ENCODE measurements around the gene DSCAML1. TPM values are rescaled to one million over a fixed set of nuclear protein-coding genes. Genes with fewer than 3 reads are reported as not detected.

Gene DSCAML1
- total RNA-seq, 1 experiment from 2014 or later, result 0.90 TPM

DNA sequence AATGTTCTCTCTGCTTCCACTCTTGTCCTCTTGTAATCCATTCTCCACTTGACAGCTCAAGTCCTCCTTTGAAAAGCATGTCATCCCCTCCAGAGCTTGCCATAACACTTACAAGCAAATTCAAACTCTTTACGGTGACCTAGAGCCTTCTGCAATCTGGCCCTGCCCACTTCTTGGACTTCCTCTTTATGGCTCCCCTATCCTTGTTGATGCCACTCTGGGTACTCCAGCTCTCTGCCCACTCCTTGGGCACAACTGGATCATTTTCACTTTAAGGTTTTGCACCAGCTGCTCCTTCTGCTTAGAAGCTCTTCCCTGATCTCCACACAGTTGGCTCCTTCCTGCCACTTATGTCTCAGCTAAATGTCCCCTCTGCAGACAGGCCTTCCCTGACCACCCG lies 217.9 kb downstream of the DSCAML1 start:
- Mint-ChIP-seq H3K4me3 (no peak overlapping the region), H3K27me3 (ENCODE audit: low read depth) (no peaks in the 10 kb centered on the region), H3K36me3 (no peaks in the 10 kb centered on the region), H3K4me1 (peaks cover 24% of the 10 kb centered on the region), H3K27ac (no peak overlapping the region), H3K9me3 (no peaks in the 10 kb centered on the region)
- CTCF ChIA-PET, result interaction anchor here (1.0 to 1.6 kb wide), 3 partner anchors 35 to 153 kb away, joined by 3 to 6 read pairs (median 3); no protein-coding TSS in a partner anchor
- DNase-seq (ENCODE audit: low spot score), result no peak
- ATAC-seq, result no peak
- TF ChIP-seq RORB (CRISPR knock-in tag; IDR thresholded peaks at IDR 0.05) (no peak), RELA (CRISPR knock-in tag; IDR thresholded peaks at IDR 0.05; ENCODE audit: borderline replicate concordance) (no peak), ATF1 (CRISPR knock-in tag; IDR thresholded peaks at IDR 0.05) (no peak), NFYB (CRISPR knock-in tag; conservative IDR thresholded peaks at IDR 0.05; ENCODE audit: low read depth) (no peak), NR3C1 (CRISPR knock-in tag; conservative IDR thresholded peaks at IDR 0.05; ENCODE audit: low read depth) (no peak), TEAD4 (CRISPR knock-in tag; IDR thresholded peaks at IDR 0.05) (no peak), NR2C2 (CRISPR knock-in tag; IDR thresholded peaks at IDR 0.05) (no peak)
- POLR2A ChIA-PET, result interaction anchor here (1.1 kb wide), 1 partner anchor 28 kb away, joined by 3 read pairs; no protein-coding TSS in a partner anchor

DNA sequence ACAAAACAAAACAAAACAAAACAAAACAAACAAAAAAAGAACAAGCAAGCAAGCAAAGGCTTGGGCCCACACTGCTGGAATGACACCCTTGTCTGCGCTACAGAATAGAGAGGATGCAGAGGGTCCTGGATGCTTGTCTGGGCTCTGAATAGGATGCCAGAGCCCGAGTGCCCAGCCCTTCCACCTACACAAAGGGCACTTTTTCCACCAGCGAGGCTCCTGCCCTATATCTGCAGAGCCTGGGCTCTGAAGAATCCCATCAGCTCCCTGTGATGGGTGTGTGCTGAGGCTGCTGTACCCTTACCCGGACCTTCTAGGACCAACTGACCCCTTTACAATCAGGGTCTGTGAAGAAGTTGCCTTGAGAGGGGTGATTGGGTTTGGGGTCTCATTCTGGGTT lies 221.2 kb downstream of the DSCAML1 start:
- ChIA-PET CTCF (interaction anchor here (1.5 kb wide), 1 partner anchor 234 kb away, joined by 3 read pairs; no protein-coding TSS in a partner anchor), POLR2A (no interaction called here)
- Mint-ChIP-seq H3K27ac (no peak overlapping the region), H3K36me3 (no peaks in the 10 kb centered on the region), H3K9me3 (no peaks in the 10 kb centered on the region), H3K27me3 (ENCODE audit: low read depth) (no peaks in the 10 kb centered on the region), H3K4me3 (no peak overlapping the region), H3K4me1 (peaks cover 4% of the 10 kb centered on the region)
- ATAC-seq (no peak), DNase-seq (ENCODE audit: low spot score) (no peak)
- TF ChIP-seq, protein P1, sequence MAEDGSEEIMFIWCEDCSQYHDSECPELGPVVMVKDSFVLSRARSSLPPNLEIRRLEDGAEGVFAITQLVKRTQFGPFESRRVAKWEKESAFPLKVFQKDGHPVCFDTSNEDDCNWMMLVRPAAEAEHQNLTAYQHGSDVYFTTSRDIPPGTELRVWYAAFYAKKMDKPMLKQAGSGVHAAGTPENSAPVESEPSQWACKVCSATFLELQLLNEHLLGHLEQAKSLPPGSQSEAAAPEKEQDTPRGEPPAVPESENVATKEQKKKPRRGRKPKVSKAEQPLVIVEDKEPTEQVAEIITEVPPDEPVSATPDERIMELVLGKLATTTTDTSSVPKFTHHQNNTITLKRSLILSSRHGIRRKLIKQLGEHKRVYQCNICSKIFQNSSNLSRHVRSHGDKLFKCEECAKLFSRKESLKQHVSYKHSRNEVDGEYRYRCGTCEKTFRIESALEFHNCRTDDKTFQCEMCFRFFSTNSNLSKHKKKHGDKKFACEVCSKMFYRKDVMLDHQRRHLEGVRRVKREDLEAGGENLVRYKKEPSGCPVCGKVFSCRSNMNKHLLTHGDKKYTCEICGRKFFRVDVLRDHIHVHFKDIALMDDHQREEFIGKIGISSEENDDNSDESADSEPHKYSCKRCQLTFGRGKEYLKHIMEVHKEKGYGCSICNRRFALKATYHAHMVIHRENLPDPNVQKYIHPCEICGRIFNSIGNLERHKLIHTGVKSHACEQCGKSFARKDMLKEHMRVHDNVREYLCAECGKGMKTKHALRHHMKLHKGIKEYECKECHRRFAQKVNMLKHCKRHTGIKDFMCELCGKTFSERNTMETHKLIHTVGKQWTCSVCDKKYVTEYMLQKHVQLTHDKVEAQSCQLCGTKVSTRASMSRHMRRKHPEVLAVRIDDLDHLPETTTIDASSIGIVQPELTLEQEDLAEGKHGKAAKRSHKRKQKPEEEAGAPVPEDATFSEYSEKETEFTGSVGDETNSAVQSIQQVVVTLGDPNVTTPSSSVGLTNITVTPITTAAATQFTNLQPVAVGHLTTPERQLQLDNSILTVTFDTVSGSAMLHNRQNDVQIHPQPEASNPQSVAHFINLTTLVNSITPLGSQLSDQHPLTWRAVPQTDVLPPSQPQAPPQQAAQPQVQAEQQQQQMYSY (CRISPR knock-in tag; IDR thresholded peaks at IDR 0.05), result no peak
- no peak for TF ChIP-seq IRF2 (CRISPR knock-in tag; IDR thresholded peaks at IDR 0.05; ENCODE audit: borderline replicate concordance, low read depth)
- TF ChIP-seq SOX15 (CRISPR knock-in tag; IDR thresholded peaks at IDR 0.05), result no peak
- no peak for TF ChIP-seq FOXK1 (CRISPR knock-in tag; IDR thresholded peaks at IDR 0.05)
- TF ChIP-seq NR3C1 (CRISPR knock-in tag; conservative IDR thresholded peaks at IDR 0.05; ENCODE audit: low read depth), result no peak
- TF ChIP-seq ESRRA (CRISPR knock-in tag; IDR thresholded peaks at IDR 0.05; ENCODE audit: borderline replicate concordance), result no peak
- no peak for TF ChIP-seq SP1 (CRISPR knock-in tag; conservative IDR thresholded peaks at IDR 0.05)
- TF ChIP-seq ZNF232 (CRISPR knock-in tag; IDR thresholded peaks at IDR 0.05), result no peak
- TF ChIP-seq, protein P2, sequence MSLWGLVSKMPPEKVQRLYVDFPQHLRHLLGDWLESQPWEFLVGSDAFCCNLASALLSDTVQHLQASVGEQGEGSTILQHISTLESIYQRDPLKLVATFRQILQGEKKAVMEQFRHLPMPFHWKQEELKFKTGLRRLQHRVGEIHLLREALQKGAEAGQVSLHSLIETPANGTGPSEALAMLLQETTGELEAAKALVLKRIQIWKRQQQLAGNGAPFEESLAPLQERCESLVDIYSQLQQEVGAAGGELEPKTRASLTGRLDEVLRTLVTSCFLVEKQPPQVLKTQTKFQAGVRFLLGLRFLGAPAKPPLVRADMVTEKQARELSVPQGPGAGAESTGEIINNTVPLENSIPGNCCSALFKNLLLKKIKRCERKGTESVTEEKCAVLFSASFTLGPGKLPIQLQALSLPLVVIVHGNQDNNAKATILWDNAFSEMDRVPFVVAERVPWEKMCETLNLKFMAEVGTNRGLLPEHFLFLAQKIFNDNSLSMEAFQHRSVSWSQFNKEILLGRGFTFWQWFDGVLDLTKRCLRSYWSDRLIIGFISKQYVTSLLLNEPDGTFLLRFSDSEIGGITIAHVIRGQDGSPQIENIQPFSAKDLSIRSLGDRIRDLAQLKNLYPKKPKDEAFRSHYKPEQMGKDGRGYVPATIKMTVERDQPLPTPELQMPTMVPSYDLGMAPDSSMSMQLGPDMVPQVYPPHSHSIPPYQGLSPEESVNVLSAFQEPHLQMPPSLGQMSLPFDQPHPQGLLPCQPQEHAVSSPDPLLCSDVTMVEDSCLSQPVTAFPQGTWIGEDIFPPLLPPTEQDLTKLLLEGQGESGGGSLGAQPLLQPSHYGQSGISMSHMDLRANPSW (CRISPR knock-in tag; conservative IDR thresholded peaks at IDR 0.05; ENCODE audit: low read depth), result no peak
- no peak for TF ChIP-seq ZNF423 (CRISPR knock-in tag; IDR thresholded peaks at IDR 0.05)
- no peak for TF ChIP-seq GTF2I (CRISPR knock-in tag; conservative IDR thresholded peaks at IDR 0.05)
- no peak for TF ChIP-seq ZBTB21 (CRISPR knock-in tag; IDR thresholded peaks at IDR 0.05; ENCODE audit: borderline replicate concordance)
- TF ChIP-seq FOXJ3 (CRISPR knock-in tag; IDR thresholded peaks at IDR 0.05; ENCODE audit: borderline replicate concordance), result no peak
- TF ChIP-seq, protein P3, sequence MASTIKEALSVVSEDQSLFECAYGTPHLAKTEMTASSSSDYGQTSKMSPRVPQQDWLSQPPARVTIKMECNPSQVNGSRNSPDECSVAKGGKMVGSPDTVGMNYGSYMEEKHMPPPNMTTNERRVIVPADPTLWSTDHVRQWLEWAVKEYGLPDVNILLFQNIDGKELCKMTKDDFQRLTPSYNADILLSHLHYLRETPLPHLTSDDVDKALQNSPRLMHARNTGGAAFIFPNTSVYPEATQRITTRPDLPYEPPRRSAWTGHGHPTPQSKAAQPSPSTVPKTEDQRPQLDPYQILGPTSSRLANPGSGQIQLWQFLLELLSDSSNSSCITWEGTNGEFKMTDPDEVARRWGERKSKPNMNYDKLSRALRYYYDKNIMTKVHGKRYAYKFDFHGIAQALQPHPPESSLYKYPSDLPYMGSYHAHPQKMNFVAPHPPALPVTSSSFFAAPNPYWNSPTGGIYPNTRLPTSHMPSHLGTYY (CRISPR knock-in tag; IDR thresholded peaks at IDR 0.05), result no peak
- no peak for TF ChIP-seq JAZF1 (CRISPR knock-in tag; IDR thresholded peaks at IDR 0.05)
- TF ChIP-seq ATF1 (CRISPR knock-in tag; IDR thresholded peaks at IDR 0.05), result no peak
